Vagina (tissue), 2 donors: ENCODE results near the gene CXCL1. TPM values are rescaled to one million over a fixed set of nuclear protein-coding genes. Genes with fewer than 3 reads are reported as not detected.

Source experiments
- DNase-seq, 2 donors: peaks; one replicate each; pipeline ENCODE4 v3.0.0-alpha.2; 2017; ENCODE audit errors: extremely low spot score in 2 of 2
- H3K27ac ChIP-seq: fragments of 200-600 bp; sonication (generic); one replicate; pipeline ENCODE4 v1.5.1; 2019
- H3K27me3 ChIP-seq: fragments of 200-600 bp; sonication (generic); one replicate; pipeline ENCODE4 v1.5.1; 2019
- H3K36me3 ChIP-seq, 2 donors: fragments of 200-600 bp; sonication (generic); one replicate each; pipeline ENCODE4 v1.5.1; 2017 to 2019
- H3K4me1 ChIP-seq: fragments of 200-600 bp; sonication (generic); one replicate; pipeline ENCODE4 v1.5.1; 2019
- H3K4me3 ChIP-seq, 2 donors: fragments of 200-600 bp; sonication (generic); 1 replicate in 1 of 2; 2 replicates in 1 of 2; pipeline ENCODE4 v1.5.1; 2016 to 2019
- H3K9me3 ChIP-seq: fragments of 200-600 bp; sonication (generic); one replicate; pipeline ENCODE4 v1.5.1; 2019
- CTCF ChIP-seq, 3 experiments: fragments of 450-650 bp in 2 of 3; fragments of 200-600 bp in 1 of 3; sonication (generic) in 1 of 3; IDR thresholded peaks; one replicate each; pipeline ENCODE4 v1.5.1; 2017 to 2019; ENCODE audit warnings: antibody characterized with exemption in 3 of 3, mild to moderate bottlenecking in 2 of 3, moderate library complexity in 2 of 3
- POLR2A ChIP-seq, 2 donors: fragments of 450-650 bp; IDR thresholded peaks; one replicate each; pipeline ENCODE4 v1.6.1; 2017; ENCODE audit warnings: antibody characterized with exemption in 2 of 2, mild to moderate bottlenecking in 2 of 2, moderate library complexity in 2 of 2
- POLR2AphosphoS5 ChIP-seq, 2 donors: sonication (generic); formaldehyde crosslinking; IDR thresholded peaks; one replicate each; pipeline ENCODE4 v1.9.0; 2017; ENCODE audit warnings: antibody characterized with exemption in 2 of 2, mild to moderate bottlenecking in 2 of 2, low read depth in 1 of 2; ENCODE audit not compliant: insufficient read depth in 1 of 2
- intact Hi-C: fragments of 100-400 bp; cut with DNase I; formaldehyde crosslinking; loops from one replicate; pipeline ENCODE4 v1.15.1; 2023
- total RNA-seq: library from RNA; depleted of rRNA; stranded (reverse); fragments of >200 nt; gene quantifications from one replicate; pipeline ENCODE4 v1.2.3, GENCODE V29; 2016

The CXCL1 gene
- total RNA-seq, 1 donor from 2014 or later = 26.3 TPM

- Histone ChIP-seq H3K9me3 (no peaks in the 10 kb centered on the region), H3K4me3 (no peak overlapping the region), H3K36me3 (no peaks in the 10 kb centered on the region), H3K4me1 (peaks cover 16% of the 10 kb centered on the region), H3K27me3 (no peaks in the 10 kb centered on the region), H3K27ac (no peak overlapping the region)
- TF ChIP-seq CTCF (IDR thresholded peaks at IDR 0.05) (no peak), POLR2AphosphoS5 (IDR thresholded peaks at IDR 0.05; ENCODE audit: insufficient read depth in 1 of 2, low read depth in 1 of 2) (no peak), POLR2A (IDR thresholded peaks at IDR 0.05) (no peak)
- intact Hi-C loops = no loop called here
- no peak for DNase-seq
Measured at GRCh38 chr4:73856518-73856917, 12.7 kb upstream of the CXCL1 start.

DNA sequence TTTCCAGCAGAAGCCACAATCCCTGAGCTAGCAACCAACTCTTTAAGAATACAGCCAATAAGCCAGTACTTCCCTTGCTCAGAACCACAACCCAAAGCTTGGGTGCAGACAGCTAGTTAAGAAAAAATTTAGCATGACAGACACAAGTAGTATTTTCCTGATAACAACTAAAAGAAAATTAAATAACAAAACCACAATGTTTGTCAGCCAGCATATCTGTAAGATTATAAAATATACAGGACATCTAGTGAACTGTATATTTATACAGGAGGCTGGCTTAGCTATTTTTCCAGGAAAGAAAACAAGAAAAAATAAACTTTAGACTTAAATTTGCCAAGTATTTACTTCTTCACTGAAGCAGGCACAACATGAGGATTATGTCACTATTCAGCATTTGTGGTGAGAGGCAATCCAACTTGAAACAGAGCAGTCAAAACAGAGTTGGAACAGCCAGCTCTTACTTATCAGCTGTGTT is 9.5 kb upstream of the CXCL1 start:
- no peak for DNase-seq
- Histone ChIP-seq H3K9me3 (no peaks in the 10 kb centered on the region), H3K36me3 (no peaks in the 10 kb centered on the region), H3K4me1 (peaks cover 6% of the 10 kb centered on the region), H3K4me3 (no peak overlapping the region), H3K27me3 (no peaks in the 10 kb centered on the region), H3K27ac (peak overlapping the region; percentile 19)
- intact Hi-C loops = no loop called here
- TF ChIP-seq POLR2AphosphoS5 (IDR thresholded peaks at IDR 0.05; ENCODE audit: insufficient read depth in 1 of 2, low read depth in 1 of 2) (no peak), CTCF (IDR thresholded peaks at IDR 0.05) (no peak), POLR2A (IDR thresholded peaks at IDR 0.05) (no peak)

DNA sequence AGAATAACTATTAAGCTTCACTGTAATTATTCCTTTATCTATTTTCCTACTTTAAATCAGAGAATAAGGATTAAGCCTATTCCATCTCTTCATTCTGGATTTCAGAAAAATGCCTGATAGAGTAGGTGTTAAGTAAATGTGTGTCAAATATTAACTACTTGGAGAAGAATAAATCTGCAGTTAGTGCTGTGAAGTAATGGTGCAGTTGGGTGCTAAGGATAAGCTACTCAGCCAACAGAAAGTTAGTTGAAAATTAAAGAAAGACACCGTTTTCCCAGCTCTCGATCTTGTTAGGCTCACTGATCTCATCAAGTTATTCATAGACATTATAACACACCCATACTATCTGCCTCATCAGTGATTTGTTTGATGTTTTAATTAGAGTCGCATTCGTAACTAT is 9.0 kb upstream of the CXCL1 start:
- intact Hi-C loops = no loop called here
- Histone ChIP-seq H3K36me3 (no peaks in the 10 kb centered on the region), H3K4me1 (peaks cover 6% of the 10 kb centered on the region), H3K27me3 (no peaks in the 10 kb centered on the region), H3K4me3 (no peak overlapping the region), H3K27ac (peak overlapping the region; percentile 19), H3K9me3 (no peaks in the 10 kb centered on the region)
- TF ChIP-seq CTCF (IDR thresholded peaks at IDR 0.05) (no peak), POLR2A (IDR thresholded peaks at IDR 0.05) (no peak), POLR2AphosphoS5 (IDR thresholded peaks at IDR 0.05; ENCODE audit: insufficient read depth in 1 of 2, low read depth in 1 of 2) (no peak)
- no peak for DNase-seq

DNA sequence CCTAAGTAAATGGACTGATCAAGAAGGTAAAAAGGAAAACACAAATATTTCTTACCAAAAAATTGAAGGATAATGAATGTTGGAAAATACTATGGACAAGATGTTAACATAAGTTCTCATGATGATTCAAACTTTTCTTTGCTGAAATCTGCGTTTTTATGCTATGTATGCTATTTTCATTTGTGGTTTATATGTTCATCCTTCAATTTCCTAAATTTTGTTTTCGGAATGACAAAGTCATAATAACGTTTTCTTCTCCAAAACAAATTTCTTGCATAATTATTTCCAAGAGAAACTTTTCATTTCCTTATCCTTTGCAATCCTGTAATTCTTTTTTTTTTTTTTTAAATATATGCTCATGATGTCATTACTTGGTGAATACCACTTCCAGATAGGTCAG is 8.3 kb upstream of the CXCL1 start:
- Histone ChIP-seq H3K9me3 (no peaks in the 10 kb centered on the region), H3K36me3 (no peaks in the 10 kb centered on the region), H3K4me3 (no peak overlapping the region), H3K4me1 (peaks cover 6% of the 10 kb centered on the region), H3K27me3 (no peaks in the 10 kb centered on the region), H3K27ac (no peak overlapping the region)
- intact Hi-C loops = no loop called here
- DNase-seq = no peak
- TF ChIP-seq POLR2AphosphoS5 (IDR thresholded peaks at IDR 0.05; ENCODE audit: insufficient read depth in 1 of 2, low read depth in 1 of 2) = no peak
- TF ChIP-seq POLR2A (IDR thresholded peaks at IDR 0.05) = no peak
- TF ChIP-seq CTCF (IDR thresholded peaks at IDR 0.05) = no peak

DNA sequence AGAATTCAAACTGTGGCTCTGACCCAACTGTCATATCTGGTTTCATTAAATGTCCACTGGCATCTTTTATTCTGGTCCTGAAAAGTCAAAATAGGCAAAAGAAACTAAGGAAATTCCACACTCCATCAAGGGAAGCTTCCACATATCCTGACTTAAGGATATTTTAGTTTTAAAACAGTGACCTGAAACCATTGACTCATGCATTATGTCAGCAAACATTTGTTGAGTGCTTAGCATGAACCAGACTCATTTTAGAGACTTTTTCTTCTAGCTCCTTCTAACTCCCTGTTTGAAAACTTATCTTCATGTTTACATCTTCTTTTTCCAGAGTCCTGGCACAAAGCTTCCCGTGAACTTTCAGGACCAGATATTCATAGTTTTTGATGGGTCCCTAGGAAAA is 6.9 kb upstream of the CXCL1 start:
- no peak overlapping the region for H3K4me3 ChIP-seq
- peaks cover 6% of the 10 kb centered on the region for H3K4me1 ChIP-seq
- no peak for TF ChIP-seq POLR2AphosphoS5 (IDR thresholded peaks at IDR 0.05; ENCODE audit: insufficient read depth in 1 of 2, low read depth in 1 of 2)
- TF ChIP-seq CTCF (IDR thresholded peaks at IDR 0.05) = no peak
- DNase-seq = no peak
- H3K36me3 ChIP-seq = no peaks in the 10 kb centered on the region
- H3K27ac ChIP-seq = no peak overlapping the region
- intact Hi-C loops = no loop called here
- no peaks in the 10 kb centered on the region for H3K27me3 ChIP-seq
- H3K9me3 ChIP-seq = no peaks in the 10 kb centered on the region
